PC-9 (cell line): Measurements from ENCODE around the gene ZNF718.

Experiments used
- EZH2 ChIP-seq: fragments of 200-600 bp; sonication (generic); IDR thresholded peaks from 2 replicates; pipeline ENCODE4 v1.8.0; 2017; ENCODE audit warnings: antibody characterized with exemption, low read depth
- TF ChIP-seq, protein P1 (sequence below): fragments of 200-600 bp; sonication (generic); conservative IDR thresholded peaks from 2 replicates; pipeline ENCODE4 v1.6.1; 2017; ENCODE audit warnings: mixed run types, antibody characterized with exemption, mild to moderate bottlenecking, moderate library complexity

DNA sequence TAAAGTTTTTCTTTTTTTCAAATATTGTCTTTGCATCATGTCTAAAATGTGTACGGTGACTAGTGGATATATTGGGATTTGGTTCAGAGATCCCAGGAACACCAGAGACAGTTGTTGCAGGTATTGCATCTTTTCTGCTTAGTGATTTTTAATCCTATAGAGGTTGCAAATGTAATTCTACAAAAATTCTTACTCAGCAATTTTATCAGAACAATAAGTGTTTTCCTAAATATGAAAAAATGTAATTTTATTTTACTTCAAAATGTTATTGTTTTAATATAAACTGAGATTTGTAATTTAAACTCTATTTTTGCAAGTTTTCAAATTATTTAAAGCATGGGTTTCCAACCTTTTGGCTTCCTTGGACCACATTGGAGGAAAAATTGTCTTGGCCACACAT, 8.2 kb downstream of the ZNF718 start:
- TF ChIP-seq, protein P1, sequence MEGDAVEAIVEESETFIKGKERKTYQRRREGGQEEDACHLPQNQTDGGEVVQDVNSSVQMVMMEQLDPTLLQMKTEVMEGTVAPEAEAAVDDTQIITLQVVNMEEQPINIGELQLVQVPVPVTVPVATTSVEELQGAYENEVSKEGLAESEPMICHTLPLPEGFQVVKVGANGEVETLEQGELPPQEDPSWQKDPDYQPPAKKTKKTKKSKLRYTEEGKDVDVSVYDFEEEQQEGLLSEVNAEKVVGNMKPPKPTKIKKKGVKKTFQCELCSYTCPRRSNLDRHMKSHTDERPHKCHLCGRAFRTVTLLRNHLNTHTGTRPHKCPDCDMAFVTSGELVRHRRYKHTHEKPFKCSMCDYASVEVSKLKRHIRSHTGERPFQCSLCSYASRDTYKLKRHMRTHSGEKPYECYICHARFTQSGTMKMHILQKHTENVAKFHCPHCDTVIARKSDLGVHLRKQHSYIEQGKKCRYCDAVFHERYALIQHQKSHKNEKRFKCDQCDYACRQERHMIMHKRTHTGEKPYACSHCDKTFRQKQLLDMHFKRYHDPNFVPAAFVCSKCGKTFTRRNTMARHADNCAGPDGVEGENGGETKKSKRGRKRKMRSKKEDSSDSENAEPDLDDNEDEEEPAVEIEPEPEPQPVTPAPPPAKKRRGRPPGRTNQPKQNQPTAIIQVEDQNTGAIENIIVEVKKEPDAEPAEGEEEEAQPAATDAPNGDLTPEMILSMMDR: no peak
- no peak for TF ChIP-seq EZH2
